Activated naive CD8-positive, alpha-beta T cell treated with anti-CD3 and anti-CD28 coated beads, Interleukin-2, amount 10 ng/mL, durations not matched to agents 7 days and 5 days (primary cell): ENCODE measurements around the gene CDH4. TPM values are rescaled to one million over a fixed set of nuclear protein-coding genes. Genes with fewer than 3 reads are reported as not detected.

Source experiments
- ATAC-seq: fragments of 150-1000 bp; cut with Tn5 transposase; one replicate; pipeline ENCODE4 v1.10.0; 2021; ENCODE audit warnings: low read depth, moderate library complexity
- POLR2A ChIA-PET: fragments of 350-600 bp; sonication (Branson Sonifier 250); formaldehyde crosslinking; loops from one replicate; lab custom pipeline; 2021; ENCODE audit warnings: antibody characterized with exemption; lab: Charles Lee
- DNase-seq: peaks from one replicate; pipeline ENCODE4 v3.0.0; 2021
- H3K27ac Mint-ChIP-seq: one replicate; pipeline ENCODE4 v1.8.0; 2022; ENCODE audit warnings: mild to moderate bottlenecking, mixed read lengths
- H3K27me3 Mint-ChIP-seq: one replicate; pipeline ENCODE4 v1.8.0; 2022; ENCODE audit warnings: mild to moderate bottlenecking, moderate library complexity, mixed read lengths
- H3K36me3 Mint-ChIP-seq: one replicate; pipeline ENCODE4 v1.8.0; 2021; ENCODE audit warnings: mild to moderate bottlenecking, mixed read lengths
- H3K4me1 Mint-ChIP-seq: one replicate; pipeline ENCODE4 v1.8.0; 2021; ENCODE audit warnings: mixed read lengths
- H3K4me3 Mint-ChIP-seq: one replicate; pipeline ENCODE4 v1.8.0; 2022; ENCODE audit warnings: mild to moderate bottlenecking, moderate library complexity, mixed read lengths
- H3K9me3 Mint-ChIP-seq: one replicate; pipeline ENCODE4 v1.8.0; 2021; ENCODE audit warnings: mixed read lengths
- total RNA-seq, 2 experiments: library from RNA; stranded (reverse); gene quantifications; one replicate each; pipeline ENCODE4 v1.2.3, GENCODE V29; 2021

Gene CDH4
- total RNA-seq, 2 experiments from 2014 or later = 0.14 to 0.20 TPM

GRCh38 chr20:61745397-61746146 lies 493.5 kb downstream of the CDH4 start:
- no peak for DNase-seq
- Mint-ChIP-seq H3K4me1 (no peaks in the 10 kb centered on the region), H3K27ac (no peak overlapping the region), H3K27me3 (peaks cover 2% of the 10 kb centered on the region), H3K36me3 (no peaks in the 10 kb centered on the region), H3K9me3 (peaks cover 3% of the 10 kb centered on the region), H3K4me3 (no peak overlapping the region)
- POLR2A ChIA-PET = no interaction called here
- ATAC-seq = no peak

GRCh38 chr20:61746147-61746646 lies 494.1 kb downstream of the CDH4 start:
- Mint-ChIP-seq H3K36me3 (no peaks in the 10 kb centered on the region), H3K27me3 (peaks cover 3% of the 10 kb centered on the region), H3K27ac (no peak overlapping the region), H3K9me3 (peaks cover 3% of the 10 kb centered on the region), H3K4me3 (no peak overlapping the region), H3K4me1 (no peaks in the 10 kb centered on the region)
- DNase-seq (no peak), ATAC-seq (no peak)
- POLR2A ChIA-PET = no interaction called here

- no peaks in the 10 kb centered on the region for H3K4me1 Mint-ChIP-seq
- H3K9me3 Mint-ChIP-seq = peaks cover 3% of the 10 kb centered on the region
- DNase-seq (no peak), ATAC-seq (no peak)
- H3K4me3 Mint-ChIP-seq = no peak overlapping the region
- H3K27me3 Mint-ChIP-seq = peaks cover 4% of the 10 kb centered on the region
- H3K27ac Mint-ChIP-seq = no peak overlapping the region
- POLR2A ChIA-PET = no interaction called here
- H3K36me3 Mint-ChIP-seq = no peaks in the 10 kb centered on the region
These were observed 494.7 kb downstream of the CDH4 start for GRCh38 chr20:61746781-61747180.

- POLR2A ChIA-PET = no interaction called here
- DNase-seq = no peak
- H3K27ac Mint-ChIP-seq = no peak overlapping the region
- H3K4me3 Mint-ChIP-seq = no peak overlapping the region
- peaks cover 5% of the 10 kb centered on the region for H3K9me3 Mint-ChIP-seq
- ATAC-seq = no peak
- no peaks in the 10 kb centered on the region for H3K36me3 Mint-ChIP-seq
- H3K4me1 Mint-ChIP-seq = no peaks in the 10 kb centered on the region
- H3K27me3 Mint-ChIP-seq = peaks cover 4% of the 10 kb centered on the region
These were observed 496.3 kb downstream of the CDH4 start for GRCh38 chr20:61748376-61748775.

- H3K27me3 Mint-ChIP-seq = peaks cover 2% of the 10 kb centered on the region
- no peak overlapping the region for H3K27ac Mint-ChIP-seq
- DNase-seq (no peak), ATAC-seq (no peak)
- POLR2A ChIA-PET = no interaction called here
- peaks cover 5% of the 10 kb centered on the region for H3K9me3 Mint-ChIP-seq
- H3K4me3 Mint-ChIP-seq = no peak overlapping the region
- H3K4me1 Mint-ChIP-seq = no peaks in the 10 kb centered on the region
- no peaks in the 10 kb centered on the region for H3K36me3 Mint-ChIP-seq
These were observed 497.5 kb downstream of the CDH4 start for GRCh38 chr20:61749406-61750075.

- Mint-ChIP-seq H3K9me3 (peaks cover 5% of the 10 kb centered on the region), H3K4me1 (no peaks in the 10 kb centered on the region), H3K27ac (no peak overlapping the region), H3K36me3 (no peaks in the 10 kb centered on the region), H3K27me3 (peaks cover 2% of the 10 kb centered on the region), H3K4me3 (no peak overlapping the region)
- POLR2A ChIA-PET = no interaction called here
- DNase-seq (no peak), ATAC-seq (no peak)
These were observed 498.0 kb downstream of the CDH4 start for GRCh38 chr20:61750093-61750492.

- no peak for ATAC-seq
- Mint-ChIP-seq H3K4me1 (no peaks in the 10 kb centered on the region), H3K27me3 (peaks cover 2% of the 10 kb centered on the region), H3K27ac (no peak overlapping the region), H3K36me3 (no peaks in the 10 kb centered on the region), H3K4me3 (no peak overlapping the region), H3K9me3 (peaks cover 5% of the 10 kb centered on the region)
- DNase-seq = no peak
- POLR2A ChIA-PET = interaction anchor here (0.6 kb wide), 1 partner anchor 340 kb away, joined by 5 read pairs; no protein-coding TSS in a partner anchor
These were observed 500.5 kb downstream of the CDH4 start for GRCh38 chr20:61752576-61752975.

GRCh38 chr20:61753316-61753942 lies 501.4 kb downstream of the CDH4 start:
- Mint-ChIP-seq H3K27ac (no peak overlapping the region), H3K4me3 (no peak overlapping the region), H3K4me1 (no peaks in the 10 kb centered on the region), H3K9me3 (peaks cover 4% of the 10 kb centered on the region), H3K36me3 (no peaks in the 10 kb centered on the region), H3K27me3 (peaks cover 2% of the 10 kb centered on the region)
- DNase-seq = no peak
- ATAC-seq = no peak
- POLR2A ChIA-PET = no interaction called here

GRCh38 chr20:61753987-61754956 lies 502.2 kb downstream of the CDH4 start:
- Mint-ChIP-seq H3K36me3 (no peaks in the 10 kb centered on the region), H3K4me3 (no peak overlapping the region), H3K4me1 (no peaks in the 10 kb centered on the region), H3K27me3 (peaks cover 2% of the 10 kb centered on the region), H3K9me3 (peaks cover 3% of the 10 kb centered on the region), H3K27ac (no peak overlapping the region)
- DNase-seq = no peak
- no peak for ATAC-seq
- POLR2A ChIA-PET = no interaction called here

GRCh38 chr20:61754976-61755778 lies 503.1 kb downstream of the CDH4 start:
- no peak for DNase-seq
- Mint-ChIP-seq H3K27me3 (peaks cover 2% of the 10 kb centered on the region), H3K36me3 (no peaks in the 10 kb centered on the region), H3K4me3 (no peak overlapping the region), H3K9me3 (peaks cover 3% of the 10 kb centered on the region), H3K4me1 (no peaks in the 10 kb centered on the region), H3K27ac (no peak overlapping the region)
- POLR2A ChIA-PET = no interaction called here
- no peak for ATAC-seq

- no peak overlapping the region for H3K4me3 Mint-ChIP-seq
- peaks cover 2% of the 10 kb centered on the region for H3K9me3 Mint-ChIP-seq
- H3K27ac Mint-ChIP-seq = no peak overlapping the region
- ATAC-seq (no peak), DNase-seq (no peak)
- H3K4me1 Mint-ChIP-seq = no peaks in the 10 kb centered on the region
- no peaks in the 10 kb centered on the region for H3K36me3 Mint-ChIP-seq
- H3K27me3 Mint-ChIP-seq = peaks cover under 1% of the 10 kb centered on the region
- POLR2A ChIA-PET = no interaction called here
These were observed 504.1 kb downstream of the CDH4 start for GRCh38 chr20:61755971-61756845.
